GM19372 (cell line): Measurements from ENCODE around the gene CCNJL.
"Not testable (repeated sequence)": the region's sequence is repeated elsewhere in the genome, so short reads cannot be mapped to it uniquely, and the experiment has no call there.

Experiments used
- ATAC-seq: cut with Tn5 transposase; IDR thresholded peaks from one replicate; pipeline ENCODE4 v1.9.1; 2021; ENCODE audit warnings: mild to moderate bottlenecking, low read depth, moderate library complexity; ENCODE audit not compliant: unreplicated experiment

CCNJL gene

DNA sequence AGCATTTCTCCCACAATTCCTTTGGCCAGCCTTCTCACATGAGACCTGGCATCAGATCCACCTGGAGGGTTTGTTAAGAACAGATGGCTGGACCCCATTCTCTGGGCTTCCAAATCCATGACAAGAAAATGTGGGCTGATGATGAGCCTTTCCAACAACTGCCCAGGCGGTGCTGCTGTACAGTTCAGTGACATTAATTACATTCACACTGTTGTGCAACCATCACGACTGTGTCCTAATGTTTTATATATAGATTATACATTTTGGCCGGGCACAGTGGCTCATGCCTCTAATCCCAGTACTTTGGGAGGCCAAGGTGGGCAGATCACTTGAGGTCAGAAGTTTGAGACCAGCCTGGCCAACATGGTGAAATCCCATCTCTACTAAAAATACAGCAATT lies 22.4 kb upstream of the CCNJL start:
- ATAC-seq: not testable (repeated sequence)

DNA sequence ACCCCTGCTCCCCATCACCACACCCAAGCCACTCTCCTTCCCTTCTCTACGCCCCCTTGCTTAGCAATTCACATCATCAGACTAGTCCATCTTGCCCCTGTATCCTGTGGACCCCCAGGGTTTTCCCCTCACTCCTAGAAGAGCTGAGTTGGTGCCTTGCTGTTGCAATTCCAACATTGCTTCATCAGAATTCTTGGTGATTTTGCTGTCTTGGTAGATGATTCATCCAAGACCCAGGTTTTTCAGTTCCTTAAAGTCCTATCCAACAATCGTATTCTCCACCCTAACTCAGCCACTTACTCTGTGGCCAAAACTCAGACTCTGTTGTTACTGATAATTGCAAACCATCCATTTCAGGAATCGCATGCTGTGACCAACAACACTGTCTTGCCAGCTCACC lies 21.4 kb upstream of the CCNJL start:
- ATAC-seq: no peak

DNA sequence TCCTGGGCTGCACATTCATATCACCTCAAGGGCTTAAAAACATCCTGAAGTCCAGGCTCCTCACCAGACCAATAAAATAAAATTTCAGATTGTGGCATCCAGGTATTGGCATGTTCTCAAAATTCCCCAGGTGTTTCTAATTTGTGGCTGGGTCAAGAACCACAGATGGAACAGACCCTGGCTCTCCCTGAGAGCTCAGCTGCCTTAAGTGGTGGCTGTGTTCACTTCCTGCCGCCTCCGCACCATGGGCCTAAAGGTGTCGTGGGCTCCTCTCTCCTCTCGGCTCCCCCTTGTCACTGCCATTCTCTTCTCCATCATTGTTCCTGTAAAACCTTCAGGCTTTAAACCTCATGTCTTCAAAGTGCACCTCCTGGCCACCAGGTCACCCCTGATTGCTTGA lies 17.8 kb upstream of the CCNJL start:
- no peak for ATAC-seq

DNA sequence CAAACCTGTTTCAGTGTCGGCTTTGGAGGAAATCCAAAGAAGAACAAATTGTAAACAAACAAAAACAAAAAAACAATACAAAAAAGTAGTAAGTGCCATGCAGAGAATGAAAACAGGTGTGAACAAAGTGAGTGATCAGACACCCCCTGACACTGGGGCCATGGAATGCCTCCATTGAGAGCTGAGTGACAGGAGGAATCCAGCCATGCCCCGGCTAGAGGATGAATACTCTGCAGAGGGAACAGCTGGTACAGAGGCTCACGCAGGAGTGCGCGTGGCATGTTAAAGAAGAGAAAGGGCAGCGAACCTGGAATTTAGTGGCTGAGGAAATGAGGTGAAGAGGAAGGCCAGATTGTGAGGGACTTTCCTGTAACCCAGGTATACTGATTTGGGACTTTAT lies 15.5 kb upstream of the CCNJL start:
- ATAC-seq: no peak

DNA sequence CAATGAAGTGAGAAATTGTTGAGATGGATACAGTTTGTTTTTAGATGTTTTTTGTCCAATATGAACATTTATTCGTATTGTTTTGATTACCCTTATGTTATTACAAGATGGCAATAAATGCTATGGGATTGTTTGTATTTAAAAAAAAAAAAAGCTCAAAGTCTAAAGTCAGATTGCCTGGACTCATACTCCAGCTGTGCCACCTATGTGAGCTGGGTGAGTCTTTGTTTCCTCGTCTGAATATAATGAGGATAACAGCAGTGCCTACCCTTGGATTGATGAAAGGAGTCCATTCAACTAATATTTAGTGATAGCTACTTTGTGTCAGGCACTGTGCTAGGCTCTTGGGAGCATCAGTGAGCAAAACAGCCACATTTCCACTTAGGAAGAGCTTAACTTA lies 14.6 kb upstream of the CCNJL start:
- ATAC-seq: no peak

DNA sequence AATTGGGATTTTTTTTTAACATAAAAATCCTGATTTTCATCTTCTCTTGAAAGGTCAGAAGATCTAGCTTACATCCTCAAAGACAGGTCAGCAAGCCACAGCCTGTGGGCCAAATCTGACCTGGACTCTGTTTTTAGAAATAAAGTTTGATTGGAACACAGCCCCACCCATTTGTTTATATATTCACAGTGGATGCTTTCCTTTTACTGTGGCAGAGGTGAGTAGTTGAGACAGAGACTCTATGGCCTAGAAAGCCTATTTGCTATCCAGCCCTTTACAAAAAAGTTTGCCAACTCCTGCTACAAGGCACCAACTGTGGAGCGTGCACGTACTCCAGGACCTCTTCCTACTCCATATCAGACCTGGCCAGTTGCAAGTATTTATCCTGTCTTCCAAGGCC lies 13.4 kb upstream of the CCNJL start:
- no peak for ATAC-seq

DNA sequence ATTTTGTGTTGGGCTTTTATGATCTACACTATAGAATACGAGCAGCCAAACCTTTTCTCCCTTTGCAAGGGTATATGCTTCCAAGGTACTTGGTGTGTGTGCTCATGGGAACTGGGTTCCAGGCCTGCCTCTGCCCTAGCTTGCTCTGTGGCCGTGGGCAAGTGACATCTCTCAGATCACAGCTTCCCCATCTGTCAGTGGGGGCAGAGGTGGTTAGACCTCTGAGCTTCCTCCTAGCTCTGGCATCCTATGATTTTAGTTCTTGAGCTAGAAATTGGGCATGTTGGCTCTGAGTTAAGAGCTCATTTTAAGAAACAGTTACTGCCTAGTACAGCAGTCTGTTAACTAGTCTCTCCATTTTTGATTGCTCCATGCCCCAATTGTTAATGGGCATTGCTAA lies 12.5 kb upstream of the CCNJL start:
- ATAC-seq: no peak

DNA sequence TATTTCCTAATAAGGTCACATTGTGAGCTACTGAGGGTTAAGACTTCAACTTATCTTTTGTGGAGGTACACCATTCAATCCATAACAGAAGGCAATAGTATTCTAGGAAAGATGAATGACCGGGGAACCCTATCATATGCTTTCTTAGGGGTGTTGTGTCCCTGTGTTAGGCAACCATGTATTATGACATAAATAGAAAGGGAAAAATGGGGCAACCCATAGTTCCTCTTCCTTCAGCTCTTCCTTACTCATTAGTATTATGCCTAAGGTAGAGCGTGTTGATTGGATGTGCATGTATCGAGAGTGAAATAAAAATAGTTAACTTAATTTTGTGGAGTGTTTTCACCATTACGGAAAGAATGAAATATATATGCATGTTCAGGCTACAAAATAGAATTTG lies 6.0 kb upstream of the CCNJL start:
- no peak for ATAC-seq

DNA sequence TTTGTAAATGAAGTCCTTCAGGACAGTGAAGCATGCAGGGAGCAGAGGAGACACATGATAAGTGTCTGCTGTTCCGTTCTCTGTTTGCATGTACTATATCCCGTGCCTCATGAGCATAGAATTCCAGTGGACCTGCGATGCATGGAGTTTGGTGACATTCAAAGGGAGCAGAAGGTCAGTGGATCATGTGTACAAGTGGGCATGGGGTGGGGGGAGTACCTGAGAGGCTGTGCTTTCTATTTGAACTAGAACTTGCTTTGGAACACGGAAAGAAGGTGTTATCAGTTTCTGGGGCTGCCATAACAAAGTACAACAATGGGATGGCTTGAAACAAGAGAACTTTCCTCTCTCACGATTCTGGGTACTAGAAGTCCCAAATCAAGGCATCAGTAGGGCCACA lies 5.1 kb upstream of the CCNJL start:
- no peak for ATAC-seq

DNA sequence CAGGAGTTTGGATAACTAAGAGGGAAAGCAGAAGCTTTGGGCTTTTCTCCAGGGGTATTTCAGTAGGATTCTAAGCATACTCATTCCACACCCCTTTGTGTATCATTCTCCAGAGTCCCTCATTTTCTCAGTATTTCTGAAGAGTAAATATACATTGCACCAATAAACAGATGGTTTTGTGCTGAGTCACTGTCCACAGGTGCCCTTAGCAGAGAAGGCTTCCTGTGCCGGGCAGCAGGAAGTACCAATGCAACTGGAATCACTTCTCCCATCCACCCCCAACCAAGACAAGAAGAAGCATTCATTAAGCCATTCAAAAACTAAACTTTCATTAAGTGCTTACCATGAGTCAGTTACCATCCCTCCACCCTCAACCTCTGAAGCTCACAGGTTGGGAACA lies 3.6 kb upstream of the CCNJL start:
- no peak for ATAC-seq

DNA sequence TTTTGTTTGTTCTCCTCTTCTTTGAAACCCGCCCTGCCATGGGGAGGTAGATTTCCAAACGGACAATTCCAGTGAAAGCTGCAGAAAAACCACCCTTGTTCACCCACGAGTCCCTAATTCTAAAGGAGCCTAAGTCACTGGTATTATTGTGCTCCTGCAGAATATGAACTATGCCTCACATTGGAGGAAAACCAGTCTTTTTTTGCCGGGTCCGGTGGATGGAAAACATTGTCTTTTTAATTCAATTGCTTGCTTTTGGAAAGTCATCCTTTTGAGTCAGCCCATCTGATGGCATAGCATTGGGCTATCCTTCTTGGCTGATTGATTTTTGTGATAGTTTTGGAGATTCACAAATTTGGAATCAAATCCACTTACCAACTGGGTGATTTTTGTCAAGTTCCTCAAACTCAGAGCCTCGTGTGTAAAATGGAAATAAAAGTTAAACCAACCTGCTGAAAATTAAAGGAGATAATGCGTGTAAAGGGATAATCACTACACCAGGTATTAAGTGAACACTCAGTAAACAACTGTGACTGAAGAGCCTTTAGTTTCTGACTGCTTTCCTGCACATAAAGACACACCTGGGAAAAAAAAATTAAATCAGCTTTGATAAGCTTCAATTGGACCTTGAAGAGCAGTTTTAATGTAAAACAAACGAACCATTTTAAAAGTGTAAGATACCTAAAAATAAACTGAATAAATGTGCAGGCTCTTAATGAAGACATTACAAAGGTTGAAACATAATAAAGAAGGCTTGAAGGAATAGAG lies 780 bp upstream of the CCNJL start:
- ATAC-seq: no peak

DNA sequence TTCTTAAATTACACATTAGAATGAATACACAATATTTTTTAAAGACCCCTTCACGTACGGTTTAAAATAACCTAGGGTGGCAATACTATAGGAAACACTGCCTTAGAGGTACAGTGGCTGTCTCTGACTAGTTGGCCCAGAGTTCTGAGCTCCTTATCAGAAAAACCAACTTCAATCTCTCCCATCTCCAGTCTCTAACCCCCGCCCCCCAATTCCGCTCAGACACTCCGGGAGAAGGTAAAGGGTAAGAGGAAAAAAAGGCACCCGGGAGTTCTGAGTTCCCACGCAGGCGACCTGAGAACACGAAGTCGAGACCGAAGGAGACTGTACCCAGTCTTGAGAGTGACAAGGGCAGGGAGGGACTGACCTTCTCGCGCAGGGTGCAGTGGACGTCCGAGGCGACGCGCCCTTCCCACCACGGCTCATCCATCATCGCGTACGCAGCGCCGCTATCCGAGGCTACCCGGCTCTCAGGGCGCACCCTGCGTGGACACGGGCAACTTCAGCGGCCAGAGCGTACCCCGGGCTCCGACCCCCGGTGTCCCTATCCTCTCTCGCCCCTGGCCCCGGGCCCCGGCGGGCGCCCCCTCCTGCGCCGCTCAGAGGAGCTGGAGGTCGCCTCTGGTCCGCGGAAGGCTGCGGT lies 752 bp downstream of the CCNJL start:
- ATAC-seq: peak; percentile 6

DNA sequence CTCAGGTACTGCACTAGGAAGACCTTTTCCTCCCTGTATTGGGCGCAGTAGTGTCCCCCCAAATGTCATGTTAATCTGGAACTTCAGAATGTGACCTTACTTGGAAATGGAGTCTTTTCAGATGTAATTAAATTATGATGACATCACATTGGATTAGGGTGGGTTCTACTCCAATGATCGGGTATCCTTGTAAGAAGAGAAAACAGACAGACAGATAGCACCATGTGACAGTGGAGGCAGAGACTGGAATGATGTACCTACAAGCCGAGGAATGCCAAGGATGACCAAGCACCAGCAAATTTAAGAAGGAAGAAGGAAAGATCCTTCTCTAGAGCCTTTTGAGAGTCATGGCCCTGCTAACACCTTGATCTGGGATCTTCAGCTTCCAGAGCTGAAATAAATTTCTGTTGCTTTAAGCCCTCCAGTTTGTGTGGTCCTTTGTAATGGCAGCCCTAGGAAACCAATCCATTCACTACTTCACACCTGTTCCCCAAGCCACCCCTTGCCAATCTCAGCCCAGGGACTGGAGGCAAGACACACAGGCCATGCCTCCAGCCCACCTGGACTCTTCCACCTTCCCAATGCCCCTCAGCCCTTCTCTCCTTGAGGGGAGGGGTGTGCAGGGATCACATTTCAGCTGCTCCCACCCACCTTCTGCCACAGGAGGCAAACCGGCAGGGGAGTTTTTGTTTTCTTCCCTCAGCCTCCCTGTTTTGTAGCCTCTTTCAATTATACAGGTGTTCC lies 1.6 kb downstream of the CCNJL start:
- ATAC-seq: no peak

DNA sequence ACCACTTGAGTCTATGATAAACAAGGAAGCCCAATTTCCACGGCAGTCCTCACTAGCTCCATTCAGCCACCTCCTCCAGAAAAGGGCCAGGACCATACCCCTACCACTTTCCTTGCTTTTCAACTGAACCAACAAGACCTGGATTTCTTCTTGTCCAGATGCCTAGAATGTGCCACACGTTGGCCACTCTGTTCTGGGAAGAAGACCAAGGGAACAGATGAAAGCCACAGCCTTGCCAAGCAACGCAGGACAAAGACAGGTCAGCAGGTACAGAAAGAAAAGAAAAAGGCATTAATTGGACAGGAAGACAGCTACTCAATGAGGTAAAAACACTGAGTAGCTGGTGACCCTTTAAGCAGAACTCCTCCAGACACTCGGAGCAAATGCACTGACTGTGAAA lies 2.2 kb downstream of the CCNJL start:
- ATAC-seq: no peak

DNA sequence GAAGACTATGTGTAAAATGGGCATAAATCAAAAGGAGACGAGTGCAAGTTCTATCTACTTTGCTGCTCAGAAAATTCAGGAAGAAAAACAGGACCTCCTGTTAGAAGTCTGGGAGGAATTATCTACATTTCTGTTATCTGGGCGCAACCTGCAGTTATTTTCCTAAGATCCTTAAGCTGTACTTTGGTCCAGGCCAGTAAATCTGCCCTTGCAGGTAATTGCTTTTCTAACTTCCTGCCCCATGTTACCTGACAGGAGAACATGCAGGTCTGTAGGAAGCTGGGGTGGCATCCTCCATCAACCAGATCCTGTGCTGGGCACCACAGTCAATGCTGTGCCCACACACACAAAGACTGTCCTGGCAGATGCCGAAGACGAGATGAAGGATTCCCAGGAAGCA lies 5.7 kb downstream of the CCNJL start:
- no peak for ATAC-seq

DNA sequence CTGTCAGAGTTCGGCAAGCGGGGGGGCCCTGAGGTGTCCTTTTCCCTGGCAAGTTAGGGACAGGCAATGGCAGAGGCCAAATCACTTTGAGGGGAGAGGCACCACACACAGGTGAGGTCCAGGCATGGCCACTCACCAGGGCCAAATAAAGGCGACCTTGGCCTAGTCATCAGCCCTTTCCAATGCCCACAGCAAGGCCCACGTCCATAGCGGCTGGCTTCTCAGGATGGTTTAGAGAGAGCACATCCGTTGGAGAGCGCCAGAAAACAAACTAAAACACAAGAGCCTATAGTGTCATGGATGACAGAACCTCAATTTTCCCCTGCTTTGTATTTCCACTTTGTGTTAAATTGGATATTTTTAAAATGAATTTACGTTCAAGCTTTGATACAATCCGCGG lies 7.0 kb downstream of the CCNJL start:
- ATAC-seq: no peak

DNA sequence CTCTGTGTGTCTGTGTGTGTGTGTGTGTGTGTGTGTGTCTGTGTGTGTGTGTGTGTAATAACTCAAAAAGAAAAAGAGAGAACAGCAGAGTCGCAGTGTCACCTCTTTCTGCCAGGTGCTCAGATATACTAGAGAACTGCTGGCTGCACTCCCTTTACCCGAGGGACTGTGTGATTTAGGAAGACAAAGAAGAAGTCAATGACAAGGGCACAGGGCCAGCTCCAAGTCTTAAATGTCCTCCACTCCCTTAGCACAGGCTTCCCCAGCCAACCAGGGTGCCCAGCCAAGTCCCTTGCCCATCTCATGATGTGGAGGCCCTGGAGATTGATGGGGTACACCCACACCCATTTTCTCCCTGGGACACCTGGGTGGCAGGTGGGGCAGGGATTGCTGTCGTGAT lies 8.7 kb downstream of the CCNJL start:
- ATAC-seq: no peak

DNA sequence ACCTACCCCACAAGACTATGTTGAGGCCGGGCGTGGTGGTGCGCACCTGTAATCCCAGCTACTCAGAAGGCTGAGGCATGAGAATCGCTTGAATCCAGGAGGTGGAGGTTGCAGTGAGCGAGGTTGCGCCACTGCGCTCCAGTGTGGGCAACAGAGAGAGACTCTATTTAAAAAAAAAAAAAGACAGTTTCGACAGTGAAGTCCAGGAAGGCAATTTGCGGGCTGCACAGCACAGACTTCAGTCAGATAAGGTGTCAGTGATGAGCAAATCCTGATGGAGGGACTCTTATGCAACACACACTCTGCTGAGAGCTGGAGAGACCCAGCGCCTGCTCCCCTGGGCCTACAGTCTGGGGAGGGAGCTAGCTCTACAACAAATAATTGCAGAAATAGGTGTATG lies 14.2 kb downstream of the CCNJL start:
- ATAC-seq: no peak

DNA sequence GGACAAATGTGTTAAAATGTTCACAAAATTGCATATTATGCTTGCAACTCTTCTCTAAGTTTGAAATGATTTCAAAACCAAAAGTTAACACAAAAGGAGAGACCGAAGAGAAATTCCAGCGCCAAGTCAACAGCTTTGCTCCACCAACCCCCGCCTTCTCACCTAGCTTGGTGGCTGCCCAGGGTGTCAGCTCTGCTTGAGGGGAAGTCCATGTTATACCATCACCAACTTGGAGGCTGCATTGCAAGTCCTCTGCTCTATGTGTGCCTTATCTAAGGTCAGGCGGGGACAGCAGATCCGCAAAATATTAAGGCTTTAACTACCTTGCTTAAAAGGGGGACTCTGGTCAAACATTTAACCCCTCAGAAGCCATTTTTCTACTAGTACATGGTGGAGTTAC lies 14.6 kb downstream of the CCNJL start:
- no peak for ATAC-seq

DNA sequence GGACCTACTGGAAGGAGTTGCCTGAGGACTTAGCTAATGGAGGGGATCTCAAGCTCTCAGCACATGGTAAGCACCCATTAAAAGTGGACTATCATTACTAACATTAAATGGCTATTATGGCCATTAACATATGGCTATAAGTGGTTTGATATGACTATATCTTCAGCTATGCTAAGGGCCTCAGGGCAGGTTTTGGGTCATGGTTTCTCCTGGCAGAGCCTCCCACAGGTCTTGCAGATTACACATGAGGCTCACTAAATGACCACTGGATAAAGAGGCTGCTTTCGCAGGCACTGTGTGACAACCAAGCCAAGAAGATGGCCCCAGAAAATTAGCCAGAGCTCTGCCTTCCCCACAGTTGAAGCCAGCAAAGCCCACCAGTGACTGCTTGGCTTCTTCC lies 15.4 kb downstream of the CCNJL start:
- ATAC-seq: no peak

DNA sequence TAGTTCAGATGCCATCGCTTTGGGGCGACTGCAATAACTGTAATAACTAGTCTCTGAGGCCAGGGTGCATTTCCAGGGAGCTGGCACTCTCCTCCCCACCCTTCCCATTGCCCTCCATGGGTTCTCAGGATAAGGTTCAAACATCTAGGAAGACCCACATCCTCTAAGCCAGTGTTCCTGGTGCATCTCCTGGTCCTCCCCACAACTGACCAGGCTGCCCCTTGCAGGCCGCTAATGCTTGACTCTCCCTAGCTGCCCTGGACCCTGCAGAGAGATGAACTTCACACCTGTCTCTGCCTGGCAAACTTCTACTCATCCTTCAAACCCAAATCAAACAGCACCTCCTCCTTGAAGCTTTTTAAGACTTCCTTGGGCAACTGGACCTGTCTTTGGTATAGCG lies 15.9 kb downstream of the CCNJL start:
- ATAC-seq: no peak
